KMS-11 (cell line): ENCODE data around the gene INPP5K.

Source experiments
- H2AFZ ChIP-seq: fragments of 200-600 bp; sonication (generic); 2 replicates; pipeline ENCODE4 v1.6.1; 2016; ENCODE audit warnings: antibody characterized with exemption, mixed run types, low read depth
- H3K27ac ChIP-seq: fragments of 200-600 bp; sonication (generic); 2 replicates; pipeline ENCODE4 v1.6.1; 2016; ENCODE audit warnings: mild to moderate bottlenecking, mixed run types
- H3K27me3 ChIP-seq: fragments of 200-600 bp; sonication (generic); 2 replicates; pipeline ENCODE4 v1.6.1; 2017; ENCODE audit warnings: mild to moderate bottlenecking, low read depth, mixed run types, moderate library complexity; ENCODE audit not compliant: insufficient read depth
- H3K36me3 ChIP-seq: fragments of 200-600 bp; sonication (generic); 2 replicates; pipeline ENCODE4 v1.6.1; 2017; ENCODE audit warnings: mild to moderate bottlenecking, mixed run types; ENCODE audit not compliant: insufficient read depth
- H3K4me1 ChIP-seq: fragments of 200-600 bp; sonication (generic); 2 replicates; pipeline ENCODE4 v1.6.1; 2016; ENCODE audit warnings: mild to moderate bottlenecking, low read depth, mixed run types; ENCODE audit not compliant: poor library complexity, severe bottlenecking
- H3K4me2 ChIP-seq: fragments of 200-600 bp; sonication (generic); 2 replicates; pipeline ENCODE4 v1.7.0; 2016; ENCODE audit warnings: mild to moderate bottlenecking, mixed run types
- H3K4me3 ChIP-seq: fragments of 200-600 bp; sonication (generic); IDR thresholded peaks from 2 replicates; pipeline ENCODE4 v1.6.1; 2017; ENCODE audit warnings: low read depth, low read length, mixed read lengths; ENCODE audit not compliant: insufficient read depth
- H3K79me2 ChIP-seq: fragments of 200-600 bp; sonication (generic); 2 replicates; pipeline ENCODE4 v1.6.1; 2016; ENCODE audit warnings: low read depth, mixed run types; ENCODE audit not compliant: insufficient read depth
- H3K9ac ChIP-seq: fragments of 200-600 bp; sonication (generic); 2 replicates; pipeline ENCODE4 v1.6.1; 2016; ENCODE audit warnings: mild to moderate bottlenecking, mixed run types
- H4K20me1 ChIP-seq: fragments of 200-600 bp; sonication (generic); 2 replicates; pipeline ENCODE4 v1.6.1; 2016; ENCODE audit warnings: mild to moderate bottlenecking, mixed run types; ENCODE audit not compliant: insufficient read depth
- CTCF ChIP-seq: fragments of 200-600 bp; sonication (generic); conservative IDR thresholded peaks from 2 replicates; pipeline ENCODE4 v1.6.1; 2017; ENCODE audit warnings: low read depth, mild to moderate bottlenecking, antibody characterized with exemption, low read length, moderate library complexity, mixed read lengths

The INPP5K gene

GRCh38 chr17:1471911-1472821 is 44.2 kb downstream of the INPP5K start:
- Histone ChIP-seq H3K4me2 (no peak overlapping the region), H3K36me3 (no peaks in the 10 kb centered on the region), H4K20me1 (no peaks in the 10 kb centered on the region), H3K79me2 (no peaks in the 10 kb centered on the region), H3K27ac (no peak overlapping the region), H3K9ac (no peak overlapping the region), H3K4me3 (no peak overlapping the region), H2AFZ (no peak overlapping the region), H3K27me3 (no peaks in the 10 kb centered on the region), H3K4me1 (no peaks in the 10 kb centered on the region)
- TF ChIP-seq CTCF = no peak

GRCh38 chr17:1471490-1471889 is 44.9 kb downstream of the INPP5K start:
- H3K4me3 ChIP-seq = no peak overlapping the region
- no peak overlapping the region for H3K27ac ChIP-seq
- no peak overlapping the region for H3K9ac ChIP-seq
- no peaks in the 10 kb centered on the region for H3K4me1 ChIP-seq
- no peaks in the 10 kb centered on the region for H3K27me3 ChIP-seq
- no peak for TF ChIP-seq CTCF
- no peak overlapping the region for H2AFZ ChIP-seq
- no peak overlapping the region for H3K4me2 ChIP-seq
- no peaks in the 10 kb centered on the region for H3K36me3 ChIP-seq
- H4K20me1 ChIP-seq = no peaks in the 10 kb centered on the region
- H3K79me2 ChIP-seq = no peaks in the 10 kb centered on the region

GRCh38 chr17:1470755-1471462 is 45.5 kb downstream of the INPP5K start:
- no peak overlapping the region for H3K27ac ChIP-seq
- no peaks in the 10 kb centered on the region for H3K79me2 ChIP-seq
- TF ChIP-seq CTCF = no peak
- no peaks in the 10 kb centered on the region for H3K27me3 ChIP-seq
- H3K36me3 ChIP-seq = no peaks in the 10 kb centered on the region
- H3K4me1 ChIP-seq = no peaks in the 10 kb centered on the region
- H2AFZ ChIP-seq = no peak overlapping the region
- no peak overlapping the region for H3K4me2 ChIP-seq
- no peaks in the 10 kb centered on the region for H4K20me1 ChIP-seq
- no peak overlapping the region for H3K9ac ChIP-seq
- no peak overlapping the region for H3K4me3 ChIP-seq

- H3K9ac ChIP-seq = no peak overlapping the region
- H3K4me2 ChIP-seq = no peak overlapping the region
- H3K4me3 ChIP-seq = no peak overlapping the region
- TF ChIP-seq CTCF = no peak
- H4K20me1 ChIP-seq = no peaks in the 10 kb centered on the region
- H3K36me3 ChIP-seq = no peaks in the 10 kb centered on the region
- H3K4me1 ChIP-seq = no peaks in the 10 kb centered on the region
- no peak overlapping the region for H3K27ac ChIP-seq
- no peak overlapping the region for H2AFZ ChIP-seq
- H3K27me3 ChIP-seq = no peaks in the 10 kb centered on the region
- H3K79me2 ChIP-seq = no peaks in the 10 kb centered on the region
Observed at GRCh38 chr17:1470071-1470754, 46.2 kb downstream of the INPP5K start.
